Upper lobe of right lung (tissue), 1 donor: Measurements from ENCODE around the gene RUNX1. TPM values are rescaled to one million over a fixed set of nuclear protein-coding genes. Genes with fewer than 3 reads are reported as not detected.
A peak's percentile ranks its signal among the peaks of the same experiment; 100 is the strongest.
"Not testable (repeated sequence)": the region's sequence is repeated elsewhere in the genome, so short reads cannot be mapped to it uniquely, and the experiment has no call there.

Source experiments
- ATAC-seq: fragments of 200-7000 bp; cut with Tn5 transposase; one replicate; pipeline ENCODE4 v1.9.1; 2020; ENCODE audit warnings: mild to moderate bottlenecking, moderate library complexity
- DNase-seq: peaks from one replicate; pipeline ENCODE4 v3.0.0-alpha.2; 2020
- H3K27ac ChIP-seq: fragments of 200-600 bp; one replicate; pipeline ENCODE4 v1.8.0; 2022
- H3K27me3 ChIP-seq: fragments of 200-600 bp; one replicate; pipeline ENCODE4 v1.8.0; 2022; ENCODE audit warnings: mild to moderate bottlenecking
- H3K36me3 ChIP-seq: fragments of 200-600 bp; one replicate; pipeline ENCODE4 v1.8.0; 2022
- H3K4me1 ChIP-seq: fragments of 200-600 bp; one replicate; pipeline ENCODE4 v1.8.0; 2022
- H3K4me3 ChIP-seq: fragments of 200-600 bp; one replicate; pipeline ENCODE4 v1.8.0; 2022; ENCODE audit warnings: mild to moderate bottlenecking
- H3K9me3 ChIP-seq: fragments of 200-600 bp; one replicate; pipeline ENCODE4 v1.8.0; 2022
- CTCF ChIP-seq: fragments of 200-600 bp; IDR thresholded peaks from one replicate; pipeline ENCODE4 v1.8.0; 2022; ENCODE audit warnings: antibody characterized with exemption
- intact Hi-C: fragments of 100-400 bp; cut with DNase I; formaldehyde crosslinking; loops from one replicate; pipeline ENCODE4 v1.11.0; 2022
- total RNA-seq: library from RNA; stranded (reverse); fragmentation: NEBNext Ultra II Directional; extraction: Animal tissue kit (Norgen Biotek cat#: 25700); gene quantifications from one replicate; pipeline ENCODE4 v1.2.1, GENCODE V29; 2021
- donor health status: DM: no; HTN: yes; CAD: no; lungs with severe emphysema.

Gene RUNX1
- total RNA-seq, 1 donor from 2014 or later: 86.9 TPM

DNA sequence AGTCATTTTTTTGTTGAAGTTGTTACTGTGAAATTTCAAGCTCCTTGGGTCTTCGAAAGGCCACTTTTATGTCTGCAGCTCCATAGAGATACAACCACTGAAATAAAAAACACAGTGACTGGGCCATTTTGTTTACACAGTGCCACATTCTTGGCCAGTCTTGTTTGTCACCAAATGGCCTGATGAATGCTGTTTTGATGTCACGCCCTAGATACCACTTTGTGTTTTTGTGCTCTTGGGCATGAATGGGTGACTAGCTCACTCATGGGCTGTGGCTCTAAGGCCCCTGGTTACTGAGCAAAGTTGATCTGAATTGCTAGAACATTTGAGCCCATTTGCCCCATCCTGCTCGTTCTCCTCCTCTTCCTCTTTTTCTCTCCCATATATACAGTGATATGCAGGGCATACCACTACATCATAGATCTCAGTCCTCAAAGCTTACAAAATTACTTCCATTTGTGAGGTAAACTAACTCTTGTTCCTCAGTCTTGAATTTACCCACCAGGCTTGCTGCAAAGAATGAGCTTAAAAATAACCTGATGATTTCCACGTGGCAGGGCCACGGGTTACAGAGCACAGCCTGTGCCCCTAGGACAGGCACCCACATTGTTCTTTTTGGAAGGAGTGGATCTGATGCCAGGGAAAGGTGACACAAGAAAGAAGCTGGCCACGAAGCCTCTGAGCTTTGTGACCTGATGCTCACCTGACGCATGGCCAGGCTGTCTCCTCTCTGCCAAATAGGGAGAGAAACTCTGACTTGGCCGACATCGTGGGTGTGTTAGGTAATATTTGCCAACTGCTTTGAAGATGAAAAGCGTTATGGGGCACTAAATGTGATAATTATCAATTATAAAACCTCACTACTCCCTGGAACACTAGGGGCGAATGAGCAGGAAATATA lies 92.4 kb downstream of the RUNX1 start:
- peak; percentile 52 for ATAC-seq
- intact Hi-C loops: no loop called here

DNA sequence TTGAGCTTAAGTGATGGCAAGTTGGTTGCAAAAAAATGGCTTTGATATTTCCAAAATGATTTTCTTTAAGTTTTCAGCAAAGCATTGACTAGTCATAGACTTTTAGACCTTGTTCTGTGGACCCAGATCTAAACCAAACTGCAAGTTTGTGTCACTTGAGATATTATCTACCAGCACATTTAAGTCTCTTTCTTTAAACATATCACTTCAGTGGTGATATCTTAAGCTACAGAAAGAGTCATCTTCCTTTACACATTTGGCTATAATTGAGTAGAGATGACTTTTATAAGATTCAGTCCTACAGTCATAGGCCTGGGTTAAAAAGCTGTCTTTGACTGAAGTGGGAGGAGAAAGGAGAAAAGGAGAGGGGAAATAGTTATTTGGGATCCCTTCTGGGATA lies 95.2 kb downstream of the RUNX1 start:
- no peak overlapping the region for H3K4me3 ChIP-seq
- no peaks in the 10 kb centered on the region for H3K9me3 ChIP-seq
- no peak for DNase-seq
- no peak for ATAC-seq
- H3K27me3 ChIP-seq: no peaks in the 10 kb centered on the region
- H3K4me1 ChIP-seq: no peaks in the 10 kb centered on the region
- H3K36me3 ChIP-seq: no peaks in the 10 kb centered on the region
- H3K27ac ChIP-seq: no peak overlapping the region
- no peak for TF ChIP-seq CTCF
- intact Hi-C loops: no loop called here

More for the DNA sequence above, 92.4 kb downstream of the RUNX1 start:
- Histone ChIP-seq H3K27ac (no peak overlapping the region), H3K4me3 (no peak overlapping the region), H3K27me3 (no peaks in the 10 kb centered on the region), H3K9me3 (no peaks in the 10 kb centered on the region), H3K4me1 (no peaks in the 10 kb centered on the region), H3K36me3 (no peaks in the 10 kb centered on the region)
- TF ChIP-seq CTCF: no peak
- DNase-seq: no peak

- Histone ChIP-seq H3K4me3 (no peak overlapping the region), H3K27me3 (no peaks in the 10 kb centered on the region), H3K4me1 (no peaks in the 10 kb centered on the region), H3K36me3 (no peaks in the 10 kb centered on the region), H3K9me3 (no peaks in the 10 kb centered on the region), H3K27ac (no peak overlapping the region)
- no peak for ATAC-seq
- intact Hi-C loops: no loop called here
- TF ChIP-seq CTCF: no peak
- no peak for DNase-seq
Measured at GRCh38 chr21:34952701-34953100, 96.4 kb downstream of the RUNX1 start.

- ATAC-seq, H3K4me3 ChIP-seq, H3K4me1 ChIP-seq, H3K9me3 ChIP-seq, intact Hi-C loops, H3K27me3 ChIP-seq, DNase-seq, H3K36me3 ChIP-seq, H3K27ac ChIP-seq: not testable (repeated sequence)
Measured at GRCh38 chr21:34951868-34952267, 97.2 kb downstream of the RUNX1 start.

- Histone ChIP-seq H3K36me3 (no peaks in the 10 kb centered on the region), H3K27ac (no peak overlapping the region), H3K4me3 (no peak overlapping the region), H3K4me1 (no peaks in the 10 kb centered on the region), H3K27me3 (no peaks in the 10 kb centered on the region), H3K9me3 (no peaks in the 10 kb centered on the region)
- TF ChIP-seq CTCF: no peak
- no peak for DNase-seq
- intact Hi-C loops: no loop called here
- ATAC-seq: no peak
Measured at GRCh38 chr21:34950980-34951379, 98.1 kb downstream of the RUNX1 start.

DNA sequence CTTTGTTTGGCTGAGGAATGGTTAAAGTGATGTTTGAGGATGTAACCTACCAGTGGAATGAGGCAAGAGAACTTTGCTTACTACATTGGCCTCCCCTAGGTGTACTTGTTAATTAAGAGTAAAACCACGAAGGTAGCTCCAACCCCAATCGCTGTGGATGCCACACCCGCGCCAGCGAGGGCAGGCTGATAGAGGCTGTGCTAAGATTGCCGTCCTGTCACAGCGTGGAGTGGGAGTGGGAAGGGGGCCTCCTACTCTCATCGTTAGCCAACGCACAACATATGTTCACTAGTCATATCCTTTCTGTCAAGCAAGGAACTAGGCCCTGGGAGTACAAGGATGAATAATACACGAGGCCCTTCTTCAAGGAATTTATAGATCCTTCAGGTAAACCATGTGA lies 99.6 kb downstream of the RUNX1 start:
- Histone ChIP-seq H3K4me3 (no peak overlapping the region), H3K27me3 (no peaks in the 10 kb centered on the region), H3K9me3 (no peaks in the 10 kb centered on the region), H3K27ac (no peak overlapping the region), H3K4me1 (no peaks in the 10 kb centered on the region), H3K36me3 (no peaks in the 10 kb centered on the region)
- no peak for TF ChIP-seq CTCF
- no peak for ATAC-seq
- DNase-seq: no peak
- intact Hi-C loops: no loop called here
